Stimulated activated naive CD4-positive, alpha-beta T cell treated with Interleukin-2 at 50 U/mL for 16 hours (primary cell): Measurements from ENCODE around the gene NCDN.

Source experiments
- DNase-seq: peaks from one replicate; lab custom pipeline; 2025; lab: John Stamatoyannopoulos, UW

NCDN gene

DNA sequence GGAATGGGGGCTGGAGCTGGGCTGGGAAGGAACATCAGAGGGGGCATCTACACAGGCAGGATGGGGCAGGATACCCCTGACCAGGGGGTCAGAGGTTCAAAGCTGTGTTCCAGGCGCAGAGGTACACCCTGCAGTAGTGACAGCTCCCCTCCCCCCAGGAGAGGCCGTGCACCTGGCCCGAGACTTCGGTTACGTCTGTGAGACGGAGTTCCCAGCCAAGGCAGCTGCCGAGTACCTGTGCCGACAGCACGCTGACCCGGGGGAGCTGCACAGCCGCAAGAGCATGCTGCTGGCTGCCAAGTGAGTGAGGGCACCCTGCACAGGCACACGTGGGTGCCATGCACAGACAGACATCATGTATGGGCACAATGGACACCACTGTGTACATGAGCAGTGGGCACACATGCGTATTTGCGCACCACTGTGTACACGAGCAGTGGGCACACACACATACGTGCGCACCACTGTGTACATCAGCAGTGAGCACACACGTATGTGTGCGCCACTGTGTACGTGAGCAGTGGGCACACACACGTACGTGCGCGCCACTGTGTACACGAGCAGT lies 33.0 kb downstream of the NCDN start:
- no peak for DNase-seq

DNA sequence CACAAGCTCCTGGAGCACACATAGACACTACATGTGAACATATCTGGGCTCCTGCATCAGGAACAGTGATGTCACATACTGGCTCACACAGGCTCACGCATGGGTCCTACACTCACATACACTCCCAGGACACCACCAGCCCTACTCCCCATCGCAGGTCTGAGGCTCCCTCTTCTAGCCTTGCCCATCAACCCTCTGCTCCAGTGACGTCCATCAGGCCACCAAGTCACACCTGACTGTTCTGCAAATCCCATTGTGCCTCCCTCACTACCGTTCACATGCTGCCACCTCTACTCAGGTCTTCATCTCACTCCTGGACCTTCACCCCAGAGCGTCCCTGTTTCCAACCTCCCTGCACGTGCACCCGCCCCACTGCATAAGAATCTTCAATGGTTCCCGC lies 33.6 kb downstream of the NCDN start:
- no peak for DNase-seq

DNA sequence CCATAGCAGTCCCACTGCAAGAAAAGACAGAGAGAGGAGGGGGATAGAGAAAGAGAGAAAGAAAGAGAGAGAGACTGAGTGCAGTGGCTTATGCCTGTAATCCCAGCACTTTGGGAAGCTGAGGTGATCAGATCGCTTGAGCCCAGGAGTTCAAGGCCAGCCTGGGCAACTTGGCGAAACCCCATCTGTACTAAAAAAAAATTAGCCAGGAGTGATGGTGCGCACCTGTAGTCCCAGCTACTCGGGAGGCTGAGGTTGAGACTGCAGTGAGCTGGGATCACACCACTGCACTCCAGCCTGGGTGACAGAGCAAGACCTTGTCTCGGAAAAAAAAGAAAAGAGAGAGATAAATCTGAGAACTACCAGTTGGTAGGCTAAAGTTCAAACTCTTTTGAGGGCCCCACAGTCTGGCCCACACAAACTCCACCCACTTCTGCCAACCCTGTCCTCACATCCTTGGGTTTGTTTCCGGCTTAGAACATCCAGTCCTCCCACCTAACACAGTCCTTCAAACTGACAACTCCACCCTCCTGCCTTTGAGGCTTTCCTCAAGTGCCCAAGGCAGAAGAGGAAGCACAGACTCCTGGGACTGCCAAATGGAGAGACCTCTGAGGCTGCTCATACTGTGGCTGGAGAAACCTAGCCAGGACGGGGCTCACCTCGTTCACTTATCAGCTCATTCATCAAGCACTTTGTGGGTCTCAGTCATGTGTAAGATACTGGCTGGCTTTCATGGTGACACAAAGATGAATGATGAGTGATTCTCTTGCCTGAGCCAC lies 35.6 kb downstream of the NCDN start:
- no peak for DNase-seq

DNA sequence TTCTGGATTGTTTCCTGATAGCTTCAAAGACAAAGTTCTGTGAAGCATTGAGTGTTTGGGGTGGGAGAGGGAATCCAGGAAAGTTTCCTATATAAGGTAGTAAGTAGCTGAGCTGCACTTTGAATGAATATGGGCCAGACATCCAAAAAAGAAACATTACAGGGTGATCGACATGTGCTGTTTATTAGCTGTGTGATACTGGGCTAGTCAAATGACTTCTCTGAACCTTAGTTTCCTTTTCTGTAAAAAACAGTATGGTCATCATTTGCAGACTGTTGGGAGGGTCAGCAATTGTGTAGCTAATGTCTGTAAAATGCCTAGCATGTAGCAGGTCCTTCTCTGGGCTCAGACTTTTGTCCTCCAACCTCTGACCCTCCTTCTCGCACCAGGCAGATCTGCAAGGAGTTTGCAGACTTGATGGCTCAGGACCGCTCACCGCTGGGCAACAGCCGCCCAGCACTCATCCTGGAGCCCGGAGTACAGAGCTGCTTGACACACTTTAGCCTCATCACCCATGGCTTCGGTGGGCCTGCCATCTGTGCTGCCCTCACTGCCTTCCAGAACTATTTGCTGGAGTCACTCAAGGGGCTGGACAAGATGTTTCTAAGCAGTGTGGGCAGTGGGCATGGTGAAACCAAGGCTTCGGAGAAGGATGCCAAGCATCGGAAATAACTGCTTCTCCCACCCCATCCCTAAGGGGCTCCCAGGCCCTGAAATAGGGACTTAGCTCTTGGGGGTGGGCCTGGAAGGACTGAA lies 36.6 kb downstream of the NCDN start:
- DNase-seq: no peak

DNA sequence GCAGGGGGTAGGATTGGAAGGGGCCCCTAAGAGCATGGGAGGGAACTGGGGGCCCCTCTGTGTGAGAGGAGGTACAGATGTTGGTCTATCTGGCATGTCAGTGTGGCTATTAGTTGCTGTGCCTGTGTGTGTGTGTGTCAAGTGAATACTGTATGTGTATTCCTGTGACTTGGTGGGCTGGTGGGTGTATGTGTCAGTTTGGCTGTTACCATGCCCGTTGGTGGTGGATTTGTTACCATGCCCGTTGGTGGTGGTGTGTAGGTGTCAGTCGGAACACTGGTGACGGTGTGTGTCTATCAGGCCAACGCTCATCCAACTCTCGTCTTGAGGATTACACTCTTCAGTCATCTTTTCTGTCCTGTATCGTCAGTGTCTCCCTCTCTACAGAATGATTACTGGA lies 38.1 kb downstream of the NCDN start:
- DNase-seq: no peak

DNA sequence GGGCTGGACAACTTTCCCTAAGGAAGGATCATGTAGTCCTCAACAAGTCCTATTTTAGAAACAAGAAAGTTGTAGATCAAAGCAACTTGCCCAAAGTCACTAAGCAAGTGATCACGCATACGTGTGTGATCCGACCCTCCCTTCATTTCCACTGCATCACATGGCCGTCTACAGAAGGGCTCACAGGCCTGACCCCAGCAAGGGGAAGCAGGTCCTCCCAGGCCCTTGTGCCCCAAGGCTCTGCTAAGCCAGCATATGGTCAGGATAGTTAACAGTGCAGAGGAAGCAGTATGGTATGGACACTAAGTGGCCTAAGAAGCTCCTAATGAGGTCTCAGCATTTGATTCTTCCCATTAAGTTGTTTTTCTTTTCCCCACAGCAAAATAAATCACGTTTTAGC lies 40.3 kb downstream of the NCDN start:
- no peak for DNase-seq

DNA sequence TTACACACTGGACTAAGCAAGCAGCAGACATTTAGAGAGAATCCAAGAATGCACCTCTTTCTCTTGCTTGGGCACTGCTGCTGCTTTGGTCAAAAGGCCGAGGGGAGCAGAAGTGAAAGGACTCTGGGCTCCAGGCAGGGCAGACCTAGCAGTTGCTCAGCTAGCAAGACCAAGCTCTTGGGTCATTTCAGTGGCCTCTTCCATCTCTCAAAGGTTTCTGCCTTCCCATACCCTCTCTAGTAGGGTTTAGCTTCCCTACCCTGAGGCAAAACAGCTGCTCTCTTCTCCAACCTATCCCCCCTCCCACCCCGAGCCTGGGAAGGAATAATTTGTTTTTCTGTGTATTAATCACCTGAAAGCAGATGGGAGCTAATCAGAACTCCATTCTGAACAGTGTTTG lies 41.3 kb downstream of the NCDN start:
- DNase-seq: no peak

DNA sequence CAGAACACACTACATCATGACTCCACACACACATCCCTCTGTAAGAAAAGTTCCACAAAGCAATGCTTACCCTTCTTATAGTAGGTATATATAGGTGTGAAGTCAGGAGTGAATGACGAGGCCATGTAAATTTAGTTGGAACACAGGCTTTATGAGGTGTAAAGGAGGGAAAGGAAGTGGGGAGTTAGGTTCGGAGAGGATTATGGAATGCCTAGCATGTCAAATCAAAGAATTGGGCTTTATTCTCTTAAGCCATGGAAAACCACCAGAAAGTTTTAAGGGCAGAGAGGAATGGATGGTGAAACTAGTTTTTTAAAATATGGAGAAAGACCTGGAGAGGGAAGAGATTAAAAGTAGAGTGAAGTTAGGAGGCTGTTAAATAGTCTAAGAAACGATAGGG lies 41.8 kb downstream of the NCDN start:
- DNase-seq: no peak

DNA sequence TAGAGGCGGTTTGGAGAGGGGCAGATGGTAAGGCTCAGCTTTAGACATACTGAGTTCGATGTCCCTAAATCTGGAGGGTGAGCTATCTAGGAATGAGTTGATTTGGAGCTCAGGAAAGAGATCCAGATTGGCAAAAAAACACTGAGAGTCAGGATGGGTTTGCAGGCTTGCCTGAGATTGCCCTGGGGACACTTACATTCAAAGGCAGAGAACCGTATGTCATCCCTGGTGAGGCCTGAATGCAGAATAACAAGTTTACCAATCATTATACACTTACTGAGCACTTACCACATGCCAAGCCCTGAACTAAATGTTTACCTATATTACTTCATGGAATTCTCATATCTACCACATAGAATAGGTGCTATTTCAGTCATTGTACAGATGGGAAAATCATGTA lies 43.0 kb downstream of the NCDN start:
- no peak for DNase-seq

DNA sequence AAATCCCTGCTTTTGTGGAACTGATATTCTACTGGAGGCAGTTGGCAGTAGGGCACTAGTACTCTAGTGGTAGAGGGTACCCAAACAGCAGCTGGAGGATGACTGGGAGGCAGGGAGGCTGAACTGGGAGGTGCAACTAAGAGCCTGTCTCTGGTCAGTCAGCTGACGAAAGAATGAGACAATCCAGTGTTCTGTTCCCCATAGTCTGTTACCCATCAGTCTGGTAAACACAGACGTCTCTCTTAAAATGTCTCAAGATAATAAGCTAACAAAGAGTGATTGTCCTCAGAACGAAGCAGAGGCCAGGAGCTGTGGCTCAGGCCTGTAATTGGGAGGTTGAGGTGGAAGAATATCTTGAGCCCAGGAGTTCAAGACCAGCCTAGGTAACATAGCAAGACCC lies 45.9 kb downstream of the NCDN start:
- DNase-seq: no peak

DNA sequence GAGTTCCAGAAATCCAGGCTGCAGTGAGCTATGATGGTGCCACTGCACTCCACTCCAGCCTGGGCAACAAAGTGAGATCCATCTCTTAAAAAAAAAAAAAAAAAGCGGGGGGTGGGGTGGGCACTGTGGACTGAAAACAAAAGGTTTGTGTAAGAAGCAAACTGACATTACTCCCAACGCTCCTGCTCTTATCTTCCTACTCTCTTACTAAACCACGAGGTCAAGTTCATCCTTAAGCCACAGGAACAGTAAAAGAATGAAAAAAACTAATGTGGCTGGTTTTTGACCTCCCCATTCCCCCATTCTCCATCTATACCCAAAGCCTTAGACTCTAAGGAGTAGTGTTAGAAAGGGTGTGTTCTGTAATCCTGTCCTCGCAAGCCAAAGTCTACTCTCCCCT lies 46.3 kb downstream of the NCDN start:
- no peak for DNase-seq

DNA sequence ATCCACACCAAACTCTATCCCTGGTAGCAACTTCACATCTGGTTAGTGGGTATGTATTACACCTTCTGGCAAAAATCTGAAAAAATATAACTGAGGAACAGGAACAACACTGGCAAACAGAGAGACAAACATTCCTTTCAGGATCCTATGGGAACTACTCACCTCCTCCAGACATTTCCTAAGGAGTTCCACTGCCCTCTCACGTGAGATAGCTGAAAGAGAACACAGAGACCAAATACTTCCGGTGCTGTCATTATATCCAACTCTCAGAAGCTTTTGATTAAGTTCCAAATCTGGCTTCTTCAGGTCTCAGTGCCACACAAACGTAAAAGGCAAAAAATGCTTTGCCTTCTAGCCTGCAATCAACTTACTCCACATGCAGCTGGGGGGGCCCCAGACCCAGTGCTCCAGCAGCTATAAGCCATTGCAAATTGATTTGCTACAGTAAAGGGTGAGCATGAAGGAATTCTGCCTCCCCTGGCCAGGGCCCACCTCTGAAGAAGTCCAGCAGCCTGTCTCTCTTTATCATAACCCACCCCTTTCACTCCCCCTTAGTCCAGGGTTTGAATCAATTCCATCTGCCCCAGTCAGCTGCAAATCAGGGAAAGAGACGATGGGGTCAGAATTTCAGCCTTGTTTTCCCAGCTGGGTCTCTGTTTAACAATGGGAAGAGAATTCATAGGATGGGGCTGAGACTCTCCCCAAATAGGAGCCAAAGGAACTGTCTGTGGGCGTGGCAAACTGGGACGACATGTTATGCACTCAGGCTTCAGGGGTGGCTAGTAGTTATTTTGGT lies 47.7 kb downstream of the NCDN start:
- DNase-seq: no peak

DNA sequence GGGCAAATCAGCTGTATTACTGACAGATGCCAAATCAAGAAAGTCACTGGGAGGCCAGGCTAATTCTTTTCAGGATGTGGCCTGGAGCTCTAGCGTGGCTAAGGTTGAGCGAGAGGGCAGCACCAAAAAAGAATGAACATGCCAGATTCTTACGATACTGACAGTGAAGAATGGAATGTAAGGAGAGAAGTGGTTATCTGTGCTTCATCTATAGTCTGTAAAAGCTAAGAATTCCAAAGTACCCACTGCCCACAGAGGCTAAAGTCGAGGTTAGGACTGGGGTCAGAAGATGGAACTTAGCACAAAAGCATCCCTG lies 48.2 kb downstream of the NCDN start:
- no peak for DNase-seq

DNA sequence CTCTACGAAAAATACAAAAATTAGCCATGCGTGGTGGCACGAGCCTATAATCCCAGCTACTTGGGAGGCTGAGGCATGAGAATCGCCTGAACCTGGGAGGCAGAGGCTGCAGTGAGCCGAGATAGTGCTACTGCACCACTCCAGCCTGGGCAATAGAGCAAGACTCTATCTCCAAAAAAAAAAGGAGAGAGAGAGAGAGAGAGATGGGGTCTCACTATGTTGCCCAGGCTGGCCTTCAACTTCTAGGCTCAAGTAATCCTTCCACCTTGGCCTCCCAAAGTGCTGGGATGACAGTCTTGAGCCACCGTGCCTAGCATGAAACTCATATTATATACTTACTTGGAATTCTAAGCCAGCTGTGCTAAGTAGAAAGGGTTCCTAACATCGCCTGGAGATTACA lies 54.1 kb downstream of the NCDN start:
- no peak for DNase-seq

DNA sequence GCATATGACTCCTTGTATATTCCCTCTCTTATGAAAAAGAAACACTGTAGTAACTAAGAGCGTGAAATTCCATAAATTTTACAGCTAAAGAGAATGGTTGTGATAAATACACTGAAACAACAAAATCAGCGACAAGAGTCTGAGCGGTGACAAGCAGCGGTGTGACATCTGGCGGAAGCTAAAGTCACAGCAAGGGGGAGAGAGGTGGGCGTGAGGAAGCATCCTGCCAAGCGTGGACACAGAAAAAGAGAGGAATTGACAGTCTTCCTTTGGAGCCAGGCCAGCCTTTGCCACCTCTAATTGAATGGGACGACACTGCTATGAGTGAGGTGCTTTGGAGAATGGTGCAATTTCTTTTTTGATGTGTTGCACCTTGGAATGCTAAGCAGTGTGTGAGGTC lies 57.8 kb downstream of the NCDN start:
- no peak for DNase-seq
